Tibial nerve (tissue), 4 donors: ENCODE measurements around the gene ZC3H7B. TPM values are rescaled to one million over a fixed set of nuclear protein-coding genes. Genes with fewer than 3 reads are reported as not detected.

Experiments used
- DNase-seq, 2 donors: peaks; one replicate each; pipeline ENCODE4 v3.0.0-alpha.2; 2019; ENCODE audit warnings: low spot score in 2 of 2
- H3K27ac ChIP-seq, 4 donors: fragments of 200-600 bp; sonication (generic) in 3 of 4; one replicate each; pipeline ENCODE4 v1.5.1; 2017 to 2019; ENCODE audit warnings: mild to moderate bottlenecking in 1 of 4
- H3K27me3 ChIP-seq, 2 donors: fragments of 200-600 bp; sonication (generic) in 1 of 2; one replicate each; pipeline versions ENCODE4 v1.5.1 to v1.6.0; 2017 to 2019
- H3K36me3 ChIP-seq, 3 donors: fragments of 200-600 bp; sonication (generic); one replicate each; pipeline ENCODE4 v1.5.1; 2018 to 2019
- H3K4me1 ChIP-seq, 4 donors: fragments of 200-600 bp; sonication (generic) in 3 of 4; one replicate each; pipeline ENCODE4 v1.5.1; 2017 to 2019
- H3K4me3 ChIP-seq, 4 donors: fragments of 200-600 bp; sonication (generic) in 3 of 4; one replicate each; pipeline ENCODE4 v1.5.1; 2017 to 2019; ENCODE audit warnings: mild to moderate bottlenecking in 1 of 4, moderate library complexity in 1 of 4
- H3K9me3 ChIP-seq, 4 donors: fragments of 200-600 bp; sonication (generic) in 3 of 4; one replicate each; pipeline ENCODE4 v1.5.1; 2017 to 2019
- CTCF ChIP-seq, 5 experiments: fragments of 200-600 bp in 3 of 5; fragments of 450-650 bp in 2 of 5; sonication (generic) in 3 of 5; IDR thresholded peaks; one replicate each; pipeline ENCODE4 v1.5.1; 2016 to 2019; ENCODE audit warnings: antibody characterized with exemption in 5 of 5, mild to moderate bottlenecking in 3 of 5, moderate library complexity in 2 of 5
- EP300 ChIP-seq, 2 donors: sonication (generic); formaldehyde crosslinking; IDR thresholded peaks; one replicate each; pipeline ENCODE4 v1.6.1; 2017; ENCODE audit warnings: antibody characterized with exemption in 2 of 2, mild to moderate bottlenecking in 1 of 2
- POLR2A ChIP-seq, 2 donors: fragments of 450-650 bp; IDR thresholded peaks; one replicate each; pipeline ENCODE4 v1.6.1; 2017; ENCODE audit warnings: antibody characterized with exemption in 2 of 2, mild to moderate bottlenecking in 2 of 2, moderate library complexity in 2 of 2
- WGBS, 2 donors: methylation state at CpG; one replicate each; pipeline ENCODE4 v1.1.5; 2018; 5-methylcytosine and 5-hydroxymethylcytosine counted together
- total RNA-seq, 4 donors: library from RNA; depleted of rRNA; stranded (reverse); fragments of >200 nt; gene quantifications; one replicate each; pipeline ENCODE4 v1.1.0, GENCODE V29; 2016

ZC3H7B gene
- total RNA-seq, 4 donors from 2014 or later: 45.0 to 74.9 (median 57.9) TPM

GRCh38 chr22:41353862-41354575 lies 52.7 kb downstream of the ZC3H7B start:
- DNase-seq: no peak
- TF ChIP-seq POLR2A (IDR thresholded peaks at IDR 0.05) (no peak), EP300 (IDR thresholded peaks at IDR 0.05) (no peak), CTCF (IDR thresholded peaks at IDR 0.05) (no peak)
- WGBS, 2 donors: 84 to 86% methylated on average over 9 of the region's 10 CpGs
- Histone ChIP-seq H3K27me3 (no peaks in the 10 kb centered on the region), H3K4me1 (peaks cover 0 to 14% (median 0%) of the 10 kb centered on the region in 4 donors), H3K27ac (peak overlapping the region in 2 of 4 donors; percentile 30 to 65), H3K9me3 (no peaks in the 10 kb centered on the region), H3K36me3 (peaks cover 0 to 100% (median 29%) of the 10 kb centered on the region in 3 donors), H3K4me3 (no peak overlapping the region)

GRCh38 chr22:41354979-41355378 lies 53.7 kb downstream of the ZC3H7B start:
- no peak for DNase-seq
- Histone ChIP-seq H3K9me3 (no peaks in the 10 kb centered on the region), H3K27ac (peak overlapping the region in 2 of 4 donors; percentile 34 to 65), H3K4me1 (peaks cover 0 to 8% (median 0%) of the 10 kb centered on the region in 4 donors), H3K4me3 (no peak overlapping the region), H3K27me3 (no peaks in the 10 kb centered on the region), H3K36me3 (peaks cover 0 to 97% (median 23%) of the 10 kb centered on the region in 3 donors)
- TF ChIP-seq EP300 (IDR thresholded peaks at IDR 0.05) (peak in 1 of 2 donors; percentile 49), POLR2A (IDR thresholded peaks at IDR 0.05) (no peak), CTCF (IDR thresholded peaks at IDR 0.05) (no peak)
- WGBS, 2 donors: 82% methylated on average over 8 to 10 of the region's 10 CpGs

GRCh38 chr22:41355895-41356294 lies 54.6 kb downstream of the ZC3H7B start:
- Histone ChIP-seq H3K4me3 (no peak overlapping the region), H3K9me3 (no peaks in the 10 kb centered on the region), H3K27me3 (no peaks in the 10 kb centered on the region), H3K4me1 (peaks cover 0 to 6% (median 0%) of the 10 kb centered on the region in 4 donors), H3K36me3 (peaks cover 0 to 96% (median 23%) of the 10 kb centered on the region in 3 donors), H3K27ac (peak overlapping the region in 1 of 4 donors; percentile 42)
- 91 to 96% methylated on average over 14 to 17 of the region's 17 CpGs for WGBS, 2 donors
- no peak for TF ChIP-seq CTCF (IDR thresholded peaks at IDR 0.05)
- no peak for TF ChIP-seq EP300 (IDR thresholded peaks at IDR 0.05)
- TF ChIP-seq POLR2A (IDR thresholded peaks at IDR 0.05): no peak
- DNase-seq: no peak

- H3K4me1 ChIP-seq: peaks cover 0 to 4% (median 0%) of the 10 kb centered on the region in 4 donors
- H3K27ac ChIP-seq: peak overlapping the region in 1 of 4 donors; percentile 42
- TF ChIP-seq CTCF (IDR thresholded peaks at IDR 0.05) (no peak), POLR2A (IDR thresholded peaks at IDR 0.05) (no peak)
- 86 to 95% methylated on average over 18 to 21 of the region's 25 CpGs for WGBS, 2 donors
- peaks cover 0 to 96% (median 23%) of the 10 kb centered on the region in 3 donors for H3K36me3 ChIP-seq
- no peaks in the 10 kb centered on the region for H3K27me3 ChIP-seq
- no peak for DNase-seq
- H3K9me3 ChIP-seq: no peaks in the 10 kb centered on the region
- no peak overlapping the region for H3K4me3 ChIP-seq
Measured at GRCh38 chr22:41356430-41357028, 55.2 kb downstream of the ZC3H7B start.

- peaks cover 0 to 4% (median 0%) of the 10 kb centered on the region in 4 donors for H3K4me1 ChIP-seq
- WGBS, 2 donors: 83 to 89% methylated on average over 15 to 16 of the region's 16 CpGs
- peak overlapping the region in 1 of 4 donors; percentile 42 for H3K27ac ChIP-seq
- TF ChIP-seq CTCF (IDR thresholded peaks at IDR 0.05): no peak
- TF ChIP-seq EP300 (IDR thresholded peaks at IDR 0.05): no peak
- TF ChIP-seq POLR2A (IDR thresholded peaks at IDR 0.05): no peak
- H3K9me3 ChIP-seq: no peaks in the 10 kb centered on the region
- H3K36me3 ChIP-seq: peaks cover 0 to 92% (median 19%) of the 10 kb centered on the region in 3 donors
- no peaks in the 10 kb centered on the region for H3K27me3 ChIP-seq
- no peak overlapping the region for H3K4me3 ChIP-seq
- DNase-seq: no peak
Measured at GRCh38 chr22:41357191-41357590, 55.9 kb downstream of the ZC3H7B start.
